Kidney (tissue), 14 donors: ENCODE data around the gene ATP5PO. TPM values are rescaled to one million over a fixed set of nuclear protein-coding genes. Genes with fewer than 3 reads are reported as not detected.
A peak's percentile ranks its signal among the peaks of the same experiment; 100 is the strongest.

ENCODE experiments used
- DNase-seq, 5 donors: peaks; one replicate each; pipeline ENCODE4 v3.0.0-alpha.2; 2013 to 2020
- FAIRE-seq: peaks from 2 replicates; lab custom pipeline; 2012; peaks lifted over from hg19 to GRCh38; lab: Jason Lieb, UNC
- H3K27ac ChIP-seq, 2 donors: one replicate each; pipeline ENCODE4 v1.7.0; 2013; ENCODE audit warnings: low read depth in 2 of 2, low read length in 2 of 2, inconsistent platforms in 1 of 2
- H3K27me3 ChIP-seq: one replicate; pipeline ENCODE4 v1.7.1; 2013; ENCODE audit warnings: low read length, inconsistent platforms; ENCODE audit not compliant: control insufficient read depth, insufficient read depth
- H3K36me3 ChIP-seq, 3 donors: one replicate each; pipeline versions ENCODE4 v1.7.0 to v1.7.1; 2013; ENCODE audit warnings: low read length in 3 of 3, control low read depth in 1 of 3, inconsistent platforms in 1 of 3; ENCODE audit not compliant: insufficient read depth in 3 of 3, control insufficient read depth in 2 of 3
- H3K4me1 ChIP-seq, 3 donors: one replicate each; pipeline versions ENCODE4 v1.7.0 to v1.7.1; 2013; ENCODE audit warnings: low read length in 3 of 3, inconsistent platforms in 1 of 3, low read depth in 1 of 3; ENCODE audit not compliant: control insufficient read depth in 2 of 3, insufficient read depth in 2 of 3
- H3K4me3 ChIP-seq, 3 donors: one replicate each; pipeline versions ENCODE4 v1.7.0 to v1.8.1; 2013; ENCODE audit warnings: low read length in 3 of 3, control low read depth in 1 of 3, inconsistent platforms in 1 of 3
- H3K9ac ChIP-seq, 3 donors: one replicate each; pipeline versions ENCODE4 v1.7.0 to v1.7.1; 2013; ENCODE audit warnings: low read length in 3 of 3, control low read depth in 1 of 3, inconsistent platforms in 1 of 3
- H3K9me3 ChIP-seq, 3 donors: one replicate each; pipeline versions ENCODE4 v1.7.0 to v1.7.1; 2013; ENCODE audit warnings: low read length in 3 of 3, control low read depth in 1 of 3, inconsistent platforms in 1 of 3; ENCODE audit not compliant: control insufficient read depth in 2 of 3, insufficient read depth in 1 of 3
- intact Hi-C: fragments of 100-400 bp; cut with DNase I; formaldehyde crosslinking; loops from one replicate; pipeline ENCODE4 v1.11.1; 2022
- polyA plus RNA-seq: library from polyadenylated mRNA; stranded (reverse); fragments of 350-450 nt; fragmentation: Illumina TruSeq; extraction: RNeasy Lipid Tissue Mini Kit (QIAGEN cat#74804); gene quantifications from one replicate; pipeline ENCODE4 v1.2.3, GENCODE V29; 2014; ENCODE audit warnings: low read depth, low replicate concordance; ENCODE audit not compliant: insufficient read depth
- total RNA-seq: library from RNA; stranded (reverse); fragmentation: NEBNext Ultra II Directional; extraction: Animal tissue kit (Norgen Biotek cat#: 25700); gene quantifications from one replicate; pipeline ENCODE4 v1.2.1, GENCODE V29; 2021
- TF ChIP-seq, protein P1 (sequence below): IDR thresholded peaks from 3 replicates; pipeline ENCODE4 v1.5.1; 2012; ENCODE audit warnings: mild to moderate bottlenecking, moderate library complexity, borderline replicate concordance; ENCODE audit not compliant: insufficient read depth; ENCODE audit errors: extremely low read depth
- donor health status: control.
- donor health status: control.
- donor health status: control.
- donor health status: control.
- donor health status: control.
- donor health status: DM: yes; HTN: yes; CAD: no.
- donor health status: Normal renal cell carcinoma (clear cell type).

ATP5PO gene
- total and polyA plus RNA-seq, 2 donors from 2014 or later: 165 to 693 TPM

DNA sequence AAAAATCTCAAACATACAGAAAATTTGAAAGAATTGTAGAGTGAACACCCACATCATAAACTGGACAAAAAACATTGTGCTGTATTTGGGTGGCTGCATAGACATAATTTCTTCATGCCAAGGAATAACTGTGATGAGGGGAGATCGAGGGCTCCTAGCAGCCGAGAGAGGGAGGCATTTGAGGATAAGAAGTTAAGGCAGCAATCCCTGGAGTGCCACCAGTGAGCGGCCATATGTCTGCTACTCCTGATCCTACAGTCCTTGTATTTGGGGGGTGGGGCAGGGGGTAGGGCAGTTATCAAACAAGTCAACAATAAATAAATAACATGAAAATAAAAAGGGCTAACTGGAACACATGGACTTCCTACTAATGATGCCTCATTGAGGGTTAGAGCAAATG, 54.5 kb downstream of the ATP5PO start:
- intact Hi-C loops: no loop called here
- H3K27me3 ChIP-seq: no peaks in the 10 kb centered on the region
- no peaks in the 10 kb centered on the region for H3K36me3 ChIP-seq
- no peak overlapping the region for H3K4me3 ChIP-seq
- no peak overlapping the region for H3K27ac ChIP-seq
- TF ChIP-seq, protein P1, sequence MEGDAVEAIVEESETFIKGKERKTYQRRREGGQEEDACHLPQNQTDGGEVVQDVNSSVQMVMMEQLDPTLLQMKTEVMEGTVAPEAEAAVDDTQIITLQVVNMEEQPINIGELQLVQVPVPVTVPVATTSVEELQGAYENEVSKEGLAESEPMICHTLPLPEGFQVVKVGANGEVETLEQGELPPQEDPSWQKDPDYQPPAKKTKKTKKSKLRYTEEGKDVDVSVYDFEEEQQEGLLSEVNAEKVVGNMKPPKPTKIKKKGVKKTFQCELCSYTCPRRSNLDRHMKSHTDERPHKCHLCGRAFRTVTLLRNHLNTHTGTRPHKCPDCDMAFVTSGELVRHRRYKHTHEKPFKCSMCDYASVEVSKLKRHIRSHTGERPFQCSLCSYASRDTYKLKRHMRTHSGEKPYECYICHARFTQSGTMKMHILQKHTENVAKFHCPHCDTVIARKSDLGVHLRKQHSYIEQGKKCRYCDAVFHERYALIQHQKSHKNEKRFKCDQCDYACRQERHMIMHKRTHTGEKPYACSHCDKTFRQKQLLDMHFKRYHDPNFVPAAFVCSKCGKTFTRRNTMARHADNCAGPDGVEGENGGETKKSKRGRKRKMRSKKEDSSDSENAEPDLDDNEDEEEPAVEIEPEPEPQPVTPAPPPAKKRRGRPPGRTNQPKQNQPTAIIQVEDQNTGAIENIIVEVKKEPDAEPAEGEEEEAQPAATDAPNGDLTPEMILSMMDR: no peak
- no peak for FAIRE-seq
- H3K9me3 ChIP-seq: no peaks in the 10 kb centered on the region
- H3K4me1 ChIP-seq: no peaks in the 10 kb centered on the region
- peak in 1 of 5 donors; percentile 4 for DNase-seq
- H3K9ac ChIP-seq: no peak overlapping the region

DNA sequence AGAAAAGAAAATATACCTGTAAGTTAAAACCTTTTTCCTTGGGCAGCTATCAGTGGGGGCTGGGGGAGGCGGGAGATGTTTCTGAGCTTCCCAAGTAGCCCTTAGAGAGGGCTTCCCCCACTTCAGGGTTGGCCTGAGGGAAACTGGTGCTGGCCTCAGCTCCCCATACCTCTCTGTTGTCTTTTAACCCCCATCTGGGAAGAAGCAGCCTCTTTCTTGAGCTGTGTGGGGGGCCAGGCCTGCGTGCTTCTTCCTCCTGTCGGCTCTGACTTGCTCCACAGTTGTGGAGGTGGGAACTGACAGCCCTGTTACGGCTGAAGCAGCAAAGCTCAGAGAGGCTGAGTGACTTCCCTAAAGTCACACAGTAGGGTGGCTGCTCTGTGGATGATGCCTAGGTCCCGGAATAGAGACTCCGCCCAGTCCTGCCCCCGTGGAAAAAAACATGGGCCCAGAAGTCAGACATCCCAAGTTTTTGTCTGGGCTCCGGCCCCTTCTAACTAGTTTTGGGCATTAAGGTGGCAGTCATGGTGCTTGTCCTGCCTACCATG, 55.2 kb downstream of the ATP5PO start:
- TF ChIP-seq, protein P1: no peak
- H3K4me1 ChIP-seq: no peaks in the 10 kb centered on the region
- H3K36me3 ChIP-seq: no peaks in the 10 kb centered on the region
- H3K9me3 ChIP-seq: no peaks in the 10 kb centered on the region
- intact Hi-C loops: no loop called here
- H3K9ac ChIP-seq: no peak overlapping the region
- DNase-seq (peak in 1 of 5 donors; percentile 48), FAIRE-seq (no peak)
- H3K4me3 ChIP-seq: no peak overlapping the region
- H3K27ac ChIP-seq: no peak overlapping the region
- H3K27me3 ChIP-seq: no peaks in the 10 kb centered on the region

DNA sequence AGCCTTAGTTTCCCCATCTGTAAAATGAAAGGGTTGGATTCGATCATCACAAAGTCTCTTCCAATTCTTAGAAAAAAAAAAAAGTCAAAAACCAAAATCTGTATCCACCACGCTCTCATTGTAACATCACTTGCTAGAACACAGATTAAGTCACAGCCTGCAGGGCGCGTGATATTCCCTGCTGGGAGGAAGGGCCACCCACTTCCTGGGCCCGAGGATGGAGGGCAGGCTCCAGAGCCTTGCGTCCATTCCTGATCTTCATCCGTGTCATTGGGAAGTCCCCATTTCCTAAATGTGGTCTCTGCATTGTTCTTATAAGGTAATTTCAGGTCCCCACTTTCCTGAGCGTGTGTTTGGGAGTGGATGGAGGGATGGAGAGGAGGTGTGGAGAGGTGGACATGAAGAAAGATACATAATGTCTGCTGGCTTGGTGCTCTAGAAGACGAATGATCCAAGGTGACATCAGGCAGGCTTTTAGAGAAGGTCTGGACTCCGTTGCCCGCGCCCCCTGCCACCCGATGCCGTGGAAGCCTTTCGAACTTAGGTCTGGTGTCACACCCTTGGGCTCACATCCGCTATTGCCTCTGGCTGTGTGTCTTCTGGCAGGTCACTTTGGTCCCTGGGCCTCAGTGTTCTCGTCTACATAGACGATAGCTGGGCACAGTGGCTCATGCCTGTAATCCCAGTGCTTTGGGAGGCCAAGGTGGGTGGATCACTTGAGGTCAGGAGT, 56.1 kb downstream of the ATP5PO start:
- FAIRE-seq: no peak
- intact Hi-C loops: no loop called here

More for the DNA sequence above, 56.1 kb downstream of the ATP5PO start:
- H3K9me3 ChIP-seq: no peaks in the 10 kb centered on the region
- H3K36me3 ChIP-seq: no peaks in the 10 kb centered on the region
- no peak overlapping the region for H3K27ac ChIP-seq
- peak in 1 of 5 donors; percentile 52 for DNase-seq
- TF ChIP-seq, protein P1: no peak
- no peak overlapping the region for H3K9ac ChIP-seq
- H3K4me3 ChIP-seq: no peak overlapping the region
- no peaks in the 10 kb centered on the region for H3K4me1 ChIP-seq
- H3K27me3 ChIP-seq: no peaks in the 10 kb centered on the region
